GM19324 (cell line): ENCODE measurements around the gene THBS2.
"Not testable (repeated sequence)": the region's sequence is repeated elsewhere in the genome, so short reads cannot be mapped to it uniquely, and the experiment has no call there.

Source experiments
- ATAC-seq: cut with Tn5 transposase; IDR thresholded peaks from one replicate; pipeline ENCODE4 v1.9.1; 2021; ENCODE audit warnings: mild to moderate bottlenecking, moderate library complexity; ENCODE audit not compliant: unreplicated experiment, low FRiP score

THBS2 gene

DNA sequence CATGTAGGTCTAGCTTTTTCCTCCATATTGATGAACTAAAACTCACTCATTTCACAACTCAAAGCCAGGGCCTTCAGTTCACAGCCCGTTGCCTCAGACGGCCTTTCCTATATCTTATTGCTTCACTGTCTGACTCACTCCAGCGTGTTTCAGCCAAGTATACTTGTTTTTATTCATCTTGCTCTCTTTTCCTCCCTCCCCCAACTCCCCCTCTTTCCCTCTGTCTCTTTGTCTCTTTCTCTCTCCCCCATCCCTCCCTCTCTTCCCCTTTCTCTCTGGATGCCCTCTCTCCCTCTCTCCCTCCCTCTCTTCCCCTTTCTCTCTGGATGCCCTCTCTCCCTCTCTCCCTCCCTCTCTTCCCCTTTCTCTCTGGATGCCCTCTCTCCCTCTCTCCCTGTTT lies 38.9 kb downstream of the THBS2 start:
- ATAC-seq = not testable (repeated sequence)

DNA sequence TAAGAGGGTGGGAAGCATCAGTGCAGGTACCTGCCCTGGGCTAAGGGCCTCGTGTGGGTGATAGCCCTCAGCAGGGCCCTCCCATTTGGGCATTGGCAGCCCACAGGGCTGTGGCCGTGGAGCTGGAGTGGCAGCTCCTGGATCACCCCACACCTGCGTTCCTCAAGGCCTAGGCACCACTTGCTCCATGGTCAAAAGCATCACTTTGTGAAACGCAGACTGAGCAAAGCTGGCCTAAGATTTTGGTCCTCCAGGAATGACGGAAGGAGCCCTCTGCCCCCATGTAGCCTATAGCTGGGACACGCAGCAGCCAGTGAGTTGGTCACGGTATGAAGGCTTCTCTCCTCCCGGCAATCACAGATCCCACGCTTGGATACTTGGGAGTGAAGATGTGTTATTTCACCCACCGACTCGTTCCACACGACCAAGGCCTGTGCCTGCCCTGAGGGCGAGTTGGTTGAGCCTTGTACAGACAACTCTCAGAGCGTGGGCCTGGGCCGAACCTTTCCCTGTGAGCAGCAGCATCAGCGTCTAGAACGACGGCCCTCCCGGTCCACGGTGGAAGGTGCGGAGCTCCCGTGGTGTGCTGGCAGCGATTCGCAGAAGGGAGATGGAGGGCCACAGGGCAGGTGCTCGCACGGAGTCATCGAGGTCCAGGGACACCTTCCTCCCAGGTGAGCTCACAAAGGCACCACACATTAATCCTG lies 39.7 kb downstream of the THBS2 start:
- no peak for ATAC-seq

- ATAC-seq = peak; percentile 70
These were observed 40.5 kb downstream of the THBS2 start for GRCh38 chr6:169212897-169213813.

DNA sequence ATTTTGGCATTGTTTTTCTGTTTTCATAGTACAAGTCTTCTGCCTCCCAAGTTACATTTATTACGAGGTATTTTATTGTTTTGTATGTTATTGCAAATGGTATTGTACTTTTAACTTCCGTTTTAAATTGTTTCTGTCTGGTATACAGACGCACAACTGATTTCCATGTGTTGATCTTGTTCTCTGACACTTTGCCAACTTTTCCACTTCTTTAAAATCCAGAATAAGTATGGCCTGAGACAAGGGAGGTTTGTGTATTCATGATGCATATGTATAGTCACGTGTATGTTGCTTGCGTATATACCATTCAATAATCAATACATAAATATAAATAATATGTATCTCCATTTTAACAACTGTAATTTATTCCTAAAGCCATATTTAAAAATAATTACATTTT lies 41.2 kb downstream of the THBS2 start:
- no peak for ATAC-seq

GRCh38 chr6:169211881-169212280 lies 41.8 kb downstream of the THBS2 start:
- no peak for ATAC-seq

DNA sequence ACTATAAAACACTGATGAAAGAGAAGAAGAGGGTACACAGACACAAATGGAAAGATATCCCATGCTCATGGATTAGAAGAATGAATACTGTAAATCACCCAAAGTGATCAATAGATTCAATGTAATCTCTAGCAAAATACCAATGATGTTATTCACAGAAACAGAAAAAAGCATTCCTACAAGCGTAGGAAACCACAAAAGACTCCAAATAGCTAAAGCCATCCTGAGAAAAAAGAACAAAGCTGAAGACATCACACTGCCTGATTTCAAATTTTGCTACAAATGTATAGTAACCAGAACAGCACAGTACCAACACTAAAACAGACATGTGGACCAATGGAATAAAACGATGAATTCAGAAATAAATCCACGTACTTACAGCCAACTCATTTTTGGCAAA lies 43.0 kb downstream of the THBS2 start:
- no peak for ATAC-seq

- no peak for ATAC-seq
These were observed 45.6 kb downstream of the THBS2 start for GRCh38 chr6:169208011-169208410.

GRCh38 chr6:169207482-169207881 lies 46.2 kb downstream of the THBS2 start:
- ATAC-seq = no peak

DNA sequence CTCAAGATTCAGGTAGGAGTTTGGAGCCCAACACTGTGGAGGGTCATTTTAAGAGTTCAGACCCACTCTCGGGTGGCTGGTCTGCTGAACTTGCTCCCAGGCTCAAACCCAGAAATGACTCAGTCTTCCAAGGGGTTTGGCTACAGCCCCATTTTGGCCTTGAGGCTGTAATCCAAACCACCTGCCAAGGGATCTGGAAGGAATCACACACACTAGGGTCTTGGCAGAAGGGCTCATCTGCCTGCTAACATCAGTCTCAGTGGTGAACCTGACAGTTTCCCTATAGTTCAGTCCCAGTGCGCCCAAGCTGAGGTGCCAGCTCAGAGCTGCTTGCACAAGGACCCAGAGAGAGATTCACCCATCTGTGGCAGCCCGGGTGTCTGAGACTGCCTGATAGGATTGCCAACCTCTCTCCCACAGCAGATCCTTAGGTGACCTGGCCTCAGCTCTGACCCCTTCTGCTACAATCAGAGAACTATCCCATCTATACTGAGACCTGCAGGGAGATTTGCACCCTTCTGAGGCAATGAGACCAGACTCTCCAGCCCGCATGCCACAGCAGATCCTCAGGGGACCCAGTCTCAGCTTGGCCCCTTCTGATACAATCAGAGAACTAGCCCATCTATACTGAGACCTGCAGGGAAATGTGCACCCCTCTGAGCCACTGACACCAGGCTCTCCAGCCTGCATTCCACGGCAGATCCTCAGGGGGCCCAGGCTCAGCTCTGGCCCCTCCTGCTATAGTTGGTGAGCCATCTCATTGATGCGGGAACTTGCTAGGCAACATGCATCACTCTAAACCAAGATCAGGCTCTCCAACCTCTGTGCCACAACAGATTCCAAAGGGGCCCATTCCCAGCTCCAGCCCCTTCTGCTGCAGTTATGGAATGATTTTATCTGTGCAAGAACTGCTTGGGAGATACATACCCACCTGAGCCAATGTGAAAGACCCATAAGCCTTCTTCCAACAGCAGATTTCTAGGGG lies 48.2 kb downstream of the THBS2 start:
- no peak for ATAC-seq

GRCh38 chr6:169204167-169204566 lies 49.5 kb downstream of the THBS2 start:
- no peak for ATAC-seq

GRCh38 chr6:169201985-169202384 lies 51.7 kb downstream of the THBS2 start:
- ATAC-seq = no peak

- ATAC-seq = no peak
These were observed 52.6 kb downstream of the THBS2 start for GRCh38 chr6:169200893-169201514.

DNA sequence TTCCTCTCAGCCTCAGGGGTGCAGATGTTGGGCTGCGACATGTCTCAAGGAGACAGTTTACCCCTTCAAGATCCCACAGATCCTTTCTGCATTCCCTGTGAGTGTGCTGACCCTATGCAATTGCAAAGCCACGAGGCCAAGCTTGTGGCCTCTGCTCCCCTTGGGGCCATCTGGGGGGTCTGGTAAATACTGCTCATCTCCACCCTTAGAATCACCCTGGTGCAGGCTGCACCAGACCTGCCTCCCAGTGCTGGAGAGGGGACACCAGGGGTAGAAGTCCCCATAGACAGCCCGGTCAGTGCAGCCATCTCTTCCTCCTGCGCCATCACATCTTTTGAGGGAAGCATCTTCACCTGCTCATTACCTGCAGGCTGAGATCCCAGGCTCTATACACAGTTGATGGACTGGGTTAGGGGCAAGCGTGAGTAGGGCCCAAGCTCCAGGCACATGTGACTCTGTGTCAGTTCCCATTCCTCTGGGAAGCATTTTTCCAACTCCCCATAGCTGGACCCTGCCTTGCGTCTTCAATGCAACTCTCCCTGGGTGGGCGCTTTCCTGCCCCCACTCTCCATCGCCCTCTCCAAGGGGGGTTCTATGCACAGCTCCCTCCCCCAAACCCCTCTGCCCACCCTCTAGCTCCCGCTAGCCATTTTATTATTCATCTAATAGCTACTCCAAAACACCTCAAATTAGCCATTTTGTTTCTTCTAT lies 53.9 kb downstream of the THBS2 start:
- no peak for ATAC-seq

DNA sequence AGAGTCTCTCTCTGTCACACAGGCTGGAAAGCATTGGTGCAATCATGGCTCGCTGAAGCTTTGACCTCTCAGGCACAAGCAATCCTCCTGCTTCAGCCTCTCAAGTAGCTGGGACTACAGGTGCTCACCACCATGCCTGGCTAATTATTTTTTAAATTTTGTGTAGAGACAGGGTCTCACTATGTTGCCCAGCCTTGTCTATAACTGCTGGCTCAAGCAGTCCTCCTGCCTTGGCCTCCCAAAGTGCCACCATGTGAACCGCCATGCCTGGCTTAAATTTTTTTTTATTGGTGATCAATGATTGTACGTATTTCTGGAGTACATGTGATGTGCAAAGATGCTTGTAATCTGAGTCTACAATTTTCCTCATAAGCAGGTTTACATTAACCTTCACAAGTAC lies 54.8 kb downstream of the THBS2 start:
- ATAC-seq = no peak

DNA sequence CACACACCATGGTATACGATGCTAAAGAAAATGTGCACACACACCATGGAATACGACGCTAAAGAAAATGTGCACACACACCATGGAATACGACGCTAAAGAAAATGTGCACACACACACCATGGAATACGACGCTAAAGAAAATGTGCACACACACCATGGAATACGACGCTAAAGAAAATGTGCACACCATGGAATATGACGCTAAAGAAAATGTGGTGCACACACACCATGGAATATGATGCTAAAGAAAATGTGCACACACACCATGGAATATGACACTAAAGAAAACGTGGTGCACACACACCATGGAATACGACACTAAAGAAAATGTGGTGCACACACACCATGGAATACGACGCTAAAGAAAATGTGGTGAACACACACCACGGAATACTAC lies 55.7 kb downstream of the THBS2 start:
- ATAC-seq = not testable (repeated sequence)

DNA sequence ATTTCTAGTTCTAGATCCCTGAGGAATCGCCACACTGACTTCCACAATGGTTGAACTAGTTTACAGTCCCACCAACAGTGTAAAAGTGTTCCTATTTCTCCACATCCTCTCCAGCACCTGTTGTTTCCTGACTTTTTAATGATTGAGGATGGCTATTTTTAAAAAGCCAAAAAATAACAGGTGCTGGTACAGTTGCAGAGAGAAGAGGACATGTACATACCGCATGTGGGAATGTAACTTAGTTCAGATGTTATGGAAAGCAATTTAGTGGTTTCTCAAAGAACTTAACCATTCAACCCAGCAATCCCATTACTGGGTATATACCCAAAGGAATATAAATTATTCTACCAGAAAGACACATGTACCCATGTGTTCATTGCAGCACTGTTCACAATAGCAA lies 57.4 kb downstream of the THBS2 start:
- ATAC-seq = not testable (repeated sequence)

- no peak for ATAC-seq
These were observed 58.9 kb downstream of the THBS2 start for GRCh38 chr6:169194737-169195136.

GRCh38 chr6:169190970-169191369 lies 62.7 kb downstream of the THBS2 start:
- no peak for ATAC-seq

DNA sequence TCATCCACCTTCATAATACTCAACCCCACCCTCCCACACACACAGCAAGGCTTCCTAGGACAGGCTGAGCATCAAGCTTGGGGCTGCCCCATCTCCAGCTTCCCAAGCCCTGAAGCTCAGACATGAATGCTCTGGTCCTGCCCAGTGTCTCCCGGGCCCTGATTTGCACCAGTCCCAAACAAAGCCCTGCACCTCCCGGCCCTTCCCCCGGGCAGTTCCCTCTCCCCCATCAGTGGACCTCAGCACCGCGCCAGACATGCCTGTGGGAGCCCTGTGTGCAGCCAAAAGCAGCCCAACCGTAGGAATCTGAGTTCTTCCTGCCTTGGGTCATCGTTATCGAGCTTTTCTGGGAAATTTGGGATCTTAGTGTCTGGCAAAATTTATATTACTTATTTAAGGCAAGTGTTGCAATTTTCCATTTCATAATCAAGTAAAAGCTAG lies 63.5 kb downstream of the THBS2 start:
- ATAC-seq = no peak
